HG03558 (cell line): ENCODE results near the gene GPC6.

Experiments used
- ATAC-seq: cut with Tn5 transposase; IDR thresholded peaks from one replicate; pipeline ENCODE4 v1.9.1; 2021; ENCODE audit warnings: moderate number of reproducible peaks; ENCODE audit not compliant: unreplicated experiment; ENCODE audit errors: extremely low read depth

GPC6 gene

DNA sequence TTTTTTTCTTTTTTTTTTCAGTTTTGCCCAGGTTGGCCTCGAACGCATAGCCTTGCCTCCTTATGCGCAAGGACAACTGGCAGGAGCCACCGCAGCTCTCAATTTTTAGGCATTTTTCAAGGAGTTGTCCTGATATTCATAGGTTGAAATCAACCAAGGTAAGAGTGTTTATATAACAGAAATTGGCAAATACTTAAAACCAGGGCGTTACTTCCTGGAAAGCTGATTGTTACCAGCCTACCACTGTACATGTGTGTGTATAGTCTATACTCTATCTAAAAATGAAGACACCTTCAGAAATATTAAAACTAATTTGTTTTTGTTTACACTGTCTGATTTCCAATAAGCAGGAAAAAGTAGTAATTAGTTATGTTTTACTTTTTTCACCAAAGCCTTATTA, 39.2 kb downstream of the GPC6 start:
- ATAC-seq: no peak

DNA sequence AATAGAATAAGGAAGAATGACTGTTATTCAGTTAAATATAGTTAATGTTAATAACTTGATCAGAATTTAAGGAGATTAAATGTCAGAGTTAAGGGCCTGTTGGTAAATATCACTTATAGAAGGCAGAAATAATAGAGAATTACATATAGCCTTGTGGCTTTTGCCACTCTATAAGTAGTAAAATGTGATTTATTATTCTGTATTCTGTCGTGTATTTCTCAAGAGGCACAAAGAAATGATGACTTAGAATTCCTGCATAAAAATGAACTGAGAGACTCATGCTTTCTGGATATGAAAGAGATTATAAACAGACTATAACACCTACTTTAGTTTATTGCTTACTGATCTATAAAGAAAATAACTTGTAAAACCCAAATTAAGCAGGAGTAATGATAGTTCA, 40.1 kb downstream of the GPC6 start:
- no peak for ATAC-seq

DNA sequence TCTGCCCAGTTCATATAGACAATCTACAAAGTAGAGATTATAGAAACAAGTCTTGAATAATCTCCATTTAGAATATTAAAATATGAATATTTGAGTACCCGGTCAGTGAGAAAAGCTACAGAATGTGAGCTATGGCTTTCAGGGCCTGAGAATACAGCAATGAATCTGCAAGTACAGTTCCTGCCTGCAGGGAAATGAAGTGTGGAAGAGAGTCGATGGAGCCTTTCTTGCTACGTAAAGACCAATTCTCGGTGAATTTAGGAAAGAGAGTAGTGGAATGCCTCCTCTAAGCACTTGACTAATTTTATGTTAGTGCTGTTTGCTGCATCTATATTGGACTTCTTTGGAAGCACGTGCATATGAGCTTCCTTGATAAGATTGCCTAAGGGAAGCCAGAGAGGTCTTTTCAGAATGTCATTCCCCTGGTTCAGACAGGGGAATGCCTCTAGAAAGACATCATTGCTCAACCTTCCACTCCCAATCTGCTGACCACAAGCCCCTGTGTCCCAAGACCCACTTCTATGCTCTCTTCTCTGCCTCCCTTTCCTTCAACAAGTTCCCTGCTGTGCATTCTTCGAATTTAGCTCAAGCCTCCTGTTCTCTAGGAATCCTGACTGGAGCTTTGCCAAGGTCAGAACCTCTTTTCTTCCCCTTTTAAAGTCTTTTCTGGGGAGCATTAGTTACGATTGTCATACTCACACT, 41.9 kb downstream of the GPC6 start:
- no peak for ATAC-seq

DNA sequence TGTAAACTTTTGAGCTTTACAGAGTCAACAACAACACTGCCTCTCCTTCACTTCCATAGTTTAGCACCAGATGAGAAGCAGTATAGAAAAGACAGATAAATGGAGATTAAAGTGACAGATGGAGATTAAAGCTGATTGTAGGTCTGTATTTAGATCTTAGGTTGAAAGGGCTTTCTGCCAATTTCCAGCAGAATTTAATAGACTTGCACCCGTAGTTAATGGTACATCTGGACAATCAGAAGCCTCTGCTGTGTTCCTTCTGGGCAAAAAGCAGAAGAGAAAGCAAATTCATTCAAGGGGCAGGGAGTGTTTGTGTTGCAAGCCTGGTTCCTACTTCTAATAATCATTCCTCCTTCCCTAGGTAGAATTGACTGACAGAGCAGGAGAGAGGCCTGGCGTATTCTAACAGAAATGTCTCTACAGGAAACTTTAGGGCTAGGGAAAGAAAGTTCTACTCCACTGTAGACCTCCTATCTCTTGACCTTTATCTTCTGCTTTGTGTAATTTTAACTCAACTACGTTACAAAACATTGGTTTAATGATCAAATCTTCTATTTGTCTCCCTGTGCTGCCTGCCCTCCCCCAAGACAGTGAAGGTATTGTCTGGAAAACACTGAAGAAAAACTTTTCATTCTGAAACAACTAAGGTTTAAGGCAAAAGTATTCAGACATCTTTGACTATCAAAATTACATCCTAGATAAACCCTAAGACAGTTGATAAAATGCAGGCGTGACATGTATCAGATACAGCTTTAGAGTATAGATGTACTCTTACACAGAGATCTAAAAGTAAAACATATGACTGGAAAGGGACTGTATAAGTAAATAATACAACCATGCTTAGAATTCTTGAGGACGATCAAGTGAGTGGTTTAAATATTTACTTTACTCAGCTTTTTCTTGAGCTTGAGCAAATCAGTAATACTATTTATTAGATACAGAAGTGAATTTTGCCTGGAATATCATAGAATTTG, 44.4 kb downstream of the GPC6 start:
- ATAC-seq: no peak

DNA sequence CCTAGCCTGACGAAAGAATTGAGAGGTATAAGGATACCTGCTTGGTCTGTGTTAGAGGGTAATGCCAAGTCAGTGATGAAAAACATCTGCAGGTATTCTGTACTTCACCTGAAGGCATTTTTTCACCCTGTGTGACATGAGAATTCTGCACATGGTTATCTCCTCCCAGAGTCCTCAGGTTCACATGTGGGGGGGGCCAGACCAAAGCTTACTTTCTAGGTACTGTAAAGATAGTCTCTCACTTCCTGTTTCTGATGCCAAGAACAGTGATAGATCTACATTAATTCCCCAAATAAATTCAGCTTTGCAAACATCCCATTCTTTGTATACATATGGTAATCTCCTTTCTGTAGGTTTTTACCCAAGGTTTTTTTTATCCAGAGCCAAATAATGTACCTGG, 53.4 kb downstream of the GPC6 start:
- no peak for ATAC-seq

DNA sequence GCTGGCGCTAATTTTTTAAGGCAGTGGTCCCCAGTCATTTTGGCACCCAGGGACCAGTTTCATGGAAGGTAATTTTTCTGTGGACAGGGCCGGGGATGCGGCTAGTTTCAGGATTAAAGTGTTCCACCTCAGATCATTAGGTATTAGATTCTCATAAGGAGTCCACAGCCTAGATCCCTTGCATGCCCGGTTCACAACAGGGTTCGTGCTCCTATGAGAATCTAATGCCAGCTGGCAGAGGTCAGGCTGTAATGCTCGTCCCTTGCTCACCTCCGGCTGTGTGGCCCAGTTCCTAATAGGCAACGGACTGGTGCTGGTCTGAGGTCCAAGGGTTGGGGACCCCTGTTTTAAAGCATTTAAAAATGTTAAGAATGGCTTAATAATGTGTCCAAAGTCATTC, 54.1 kb downstream of the GPC6 start:
- ATAC-seq: no peak

DNA sequence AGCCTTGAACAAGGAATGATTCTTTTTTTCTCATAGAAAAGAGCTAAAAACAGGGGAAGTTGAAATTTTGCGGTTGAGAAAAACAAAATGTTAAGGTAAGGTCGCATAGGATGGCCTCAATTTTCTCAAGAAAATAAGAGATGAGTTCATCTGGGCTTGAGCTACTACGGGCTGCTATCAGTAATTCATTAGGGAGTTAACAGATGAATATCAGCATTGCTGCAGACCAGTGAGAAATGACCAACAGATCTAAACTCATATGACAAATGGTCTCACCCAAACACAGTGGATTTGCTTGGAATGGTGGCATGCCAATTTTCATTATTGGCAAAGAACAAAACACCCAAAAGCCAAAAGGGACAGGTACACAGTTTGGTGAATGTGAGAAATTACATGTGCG, 56.6 kb downstream of the GPC6 start:
- ATAC-seq: no peak

DNA sequence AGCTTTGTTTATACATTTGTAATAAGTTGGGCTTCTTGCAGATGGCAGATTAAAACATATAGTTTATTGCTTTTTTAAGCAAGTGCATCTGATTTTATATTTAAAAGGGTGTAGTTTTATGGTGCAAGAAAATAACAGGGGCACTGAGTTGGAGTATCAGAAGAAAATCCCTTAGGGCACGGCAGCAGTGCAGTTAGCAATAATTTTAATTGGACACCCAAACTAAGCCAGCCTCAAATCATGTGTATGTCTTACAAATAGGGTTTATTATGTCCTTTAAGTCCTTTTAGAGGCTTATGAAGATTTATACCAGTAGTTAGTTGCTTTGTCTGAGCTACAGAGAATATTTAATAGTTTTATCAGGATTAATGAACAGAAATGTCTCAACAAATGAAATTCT, 57.5 kb downstream of the GPC6 start:
- ATAC-seq: no peak

DNA sequence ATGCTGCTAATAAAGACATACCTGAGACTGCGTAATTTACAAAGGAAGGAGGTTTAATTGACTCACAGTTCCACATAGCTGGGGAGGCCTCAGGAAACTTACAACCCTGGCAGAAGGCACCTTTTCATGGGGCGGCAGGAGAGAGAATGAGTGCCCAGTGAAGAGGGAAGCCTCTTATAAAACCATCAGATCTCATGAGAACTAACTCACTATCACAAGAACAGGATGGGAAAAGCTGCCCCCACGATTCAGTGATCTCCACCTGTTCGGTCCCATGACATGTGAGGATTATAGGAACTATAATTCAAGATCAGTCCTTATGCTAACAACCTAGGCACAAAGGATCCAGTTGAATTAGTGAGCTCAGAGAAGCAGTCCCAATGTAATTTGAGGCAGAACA, 59.4 kb downstream of the GPC6 start:
- no peak for ATAC-seq

DNA sequence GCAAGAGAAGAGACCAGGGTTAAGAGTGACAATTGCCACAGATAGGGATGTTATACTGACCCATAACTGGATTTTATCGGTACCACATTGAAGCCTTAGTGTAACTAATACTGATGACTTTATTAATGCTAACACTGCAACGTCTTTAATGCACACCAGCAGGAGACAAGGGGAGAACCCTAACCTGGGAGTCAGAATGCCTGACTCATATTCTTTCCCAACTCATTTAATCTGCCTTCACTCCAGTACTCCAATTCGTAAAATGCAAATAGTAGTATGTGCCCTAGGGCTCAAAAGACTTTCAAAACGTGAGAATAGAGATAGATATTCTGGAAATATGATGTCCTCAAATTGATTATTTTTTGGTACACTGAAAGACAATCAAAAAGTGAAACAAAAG, 62.4 kb downstream of the GPC6 start:
- ATAC-seq: no peak

DNA sequence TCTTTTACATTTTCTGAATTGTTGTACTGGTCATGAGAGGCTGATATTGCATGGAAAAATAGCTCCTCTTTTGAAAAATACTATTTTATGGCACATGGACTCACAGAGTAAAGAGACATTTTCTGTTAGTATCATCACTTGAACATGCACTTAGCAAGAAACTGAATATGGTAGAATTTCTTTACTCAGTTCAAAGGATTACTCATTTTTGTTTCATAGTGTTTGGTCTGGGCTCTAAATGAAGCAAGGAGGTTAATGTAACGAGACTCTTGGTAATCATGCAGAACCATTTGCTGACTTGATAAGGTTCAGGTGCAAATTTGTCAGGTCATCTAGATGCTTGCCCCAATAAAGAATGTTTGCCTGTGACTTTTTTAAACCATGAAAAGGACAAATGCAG, 63.2 kb downstream of the GPC6 start:
- no peak for ATAC-seq

DNA sequence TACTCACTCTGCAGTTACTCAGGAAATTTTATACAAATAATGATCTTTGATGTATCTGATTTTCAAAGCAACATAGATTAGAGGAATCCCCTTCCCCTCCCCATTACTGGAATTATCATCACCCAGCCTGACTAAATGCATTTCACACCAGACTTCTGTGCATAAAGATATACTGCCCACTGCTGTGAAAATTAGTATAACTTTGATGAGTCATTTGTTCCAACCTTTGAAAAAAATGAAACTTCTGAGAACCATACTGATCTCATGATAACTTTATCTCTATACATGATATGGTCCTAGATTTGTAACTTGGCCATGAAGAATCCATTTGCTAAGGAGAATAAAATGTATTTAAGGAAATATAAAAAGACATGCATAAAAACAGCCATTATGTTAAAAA, 63.9 kb downstream of the GPC6 start:
- no peak for ATAC-seq

DNA sequence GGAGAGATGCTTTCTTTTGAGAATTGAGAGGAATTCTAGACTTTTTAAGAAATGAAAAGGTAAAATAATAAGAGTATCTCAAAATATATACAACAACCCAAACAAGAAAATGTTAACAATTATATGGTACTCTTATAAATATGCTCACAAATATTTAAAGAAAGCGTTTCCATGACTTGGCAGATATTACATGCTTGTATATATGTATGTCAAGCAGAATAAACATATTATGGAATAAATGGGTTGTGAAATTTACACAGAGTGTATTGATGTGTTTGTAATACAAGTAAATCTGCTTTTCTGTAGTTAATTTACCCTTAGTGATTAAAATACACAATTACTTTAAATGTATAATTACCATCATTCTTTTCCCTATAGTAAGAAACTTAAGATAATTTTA, 65.8 kb downstream of the GPC6 start:
- no peak for ATAC-seq

DNA sequence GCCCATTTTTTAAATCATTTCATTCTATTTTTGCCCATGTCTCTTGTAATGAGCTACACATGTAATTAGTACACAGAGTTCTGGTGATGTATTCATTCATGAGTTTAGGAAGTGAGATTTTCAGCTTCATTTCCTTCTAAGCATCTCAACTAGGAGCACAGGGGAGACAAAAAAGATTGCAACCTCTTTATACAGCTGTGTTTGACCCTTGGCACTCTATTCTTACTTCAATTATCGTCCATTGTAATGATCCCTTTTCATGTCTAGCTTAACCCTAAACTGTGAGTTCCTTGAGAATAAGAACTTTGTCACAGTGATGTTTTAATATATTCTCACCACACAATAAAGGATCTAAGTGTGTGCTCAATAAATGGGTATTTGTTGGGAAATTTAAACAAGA, 67.1 kb downstream of the GPC6 start:
- ATAC-seq: no peak

DNA sequence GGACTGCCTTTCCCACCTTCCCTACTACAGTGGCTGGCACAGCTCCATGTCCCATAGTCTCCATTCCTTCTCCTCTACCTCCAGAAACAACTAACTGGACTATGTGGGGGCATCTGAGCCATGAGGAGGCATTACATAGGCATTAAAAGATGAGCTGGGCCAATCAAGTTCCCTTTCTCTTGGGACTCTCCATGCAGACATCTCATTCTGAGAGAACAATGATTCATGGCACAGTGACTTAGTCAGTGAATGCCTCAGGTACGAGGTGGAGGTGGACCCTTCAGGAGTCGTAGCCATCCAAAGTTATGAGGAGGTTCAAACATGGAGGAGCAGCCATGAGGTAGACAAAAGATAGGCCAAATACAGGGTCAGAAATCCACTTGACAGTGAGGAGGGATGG, 70.0 kb downstream of the GPC6 start:
- ATAC-seq: no peak

DNA sequence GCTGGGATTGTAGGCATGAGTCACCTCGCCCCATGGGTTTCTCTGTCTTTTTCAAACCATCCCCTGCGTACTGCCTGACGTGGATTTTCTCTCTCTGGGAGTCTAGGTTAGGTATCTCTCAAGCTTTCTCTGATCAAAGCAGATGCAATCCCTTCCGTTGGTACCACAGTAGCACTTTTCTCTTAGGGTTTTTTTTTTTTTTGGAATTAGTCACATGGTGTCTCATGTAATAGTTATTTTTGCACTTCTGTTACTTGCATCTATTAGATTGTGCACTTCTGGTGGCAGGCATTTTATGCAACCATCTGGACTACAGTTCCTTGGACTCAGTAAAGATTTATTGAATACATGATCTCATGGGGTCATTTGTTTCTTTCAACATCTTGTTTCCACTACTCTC, 72.1 kb downstream of the GPC6 start:
- ATAC-seq: no peak

DNA sequence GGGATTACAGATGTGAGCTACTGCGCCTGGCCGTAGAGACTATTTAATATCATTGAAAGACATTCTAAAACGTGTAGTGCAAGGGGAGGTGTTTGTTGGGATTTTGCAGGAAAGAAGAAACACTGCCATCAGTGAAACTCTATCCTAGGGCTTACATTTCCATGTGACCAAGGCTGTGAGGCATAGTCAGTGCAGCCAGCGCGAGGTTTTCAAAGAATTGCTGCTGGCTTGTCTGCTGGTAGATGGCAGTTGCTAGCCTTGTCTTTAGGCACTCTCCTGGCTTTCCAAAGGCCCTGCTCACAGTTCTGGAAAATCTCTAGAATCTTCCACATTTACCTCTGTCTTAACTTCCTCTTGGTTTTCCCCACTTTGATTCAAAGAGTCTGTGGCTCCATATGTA, 77.5 kb downstream of the GPC6 start:
- ATAC-seq: no peak

DNA sequence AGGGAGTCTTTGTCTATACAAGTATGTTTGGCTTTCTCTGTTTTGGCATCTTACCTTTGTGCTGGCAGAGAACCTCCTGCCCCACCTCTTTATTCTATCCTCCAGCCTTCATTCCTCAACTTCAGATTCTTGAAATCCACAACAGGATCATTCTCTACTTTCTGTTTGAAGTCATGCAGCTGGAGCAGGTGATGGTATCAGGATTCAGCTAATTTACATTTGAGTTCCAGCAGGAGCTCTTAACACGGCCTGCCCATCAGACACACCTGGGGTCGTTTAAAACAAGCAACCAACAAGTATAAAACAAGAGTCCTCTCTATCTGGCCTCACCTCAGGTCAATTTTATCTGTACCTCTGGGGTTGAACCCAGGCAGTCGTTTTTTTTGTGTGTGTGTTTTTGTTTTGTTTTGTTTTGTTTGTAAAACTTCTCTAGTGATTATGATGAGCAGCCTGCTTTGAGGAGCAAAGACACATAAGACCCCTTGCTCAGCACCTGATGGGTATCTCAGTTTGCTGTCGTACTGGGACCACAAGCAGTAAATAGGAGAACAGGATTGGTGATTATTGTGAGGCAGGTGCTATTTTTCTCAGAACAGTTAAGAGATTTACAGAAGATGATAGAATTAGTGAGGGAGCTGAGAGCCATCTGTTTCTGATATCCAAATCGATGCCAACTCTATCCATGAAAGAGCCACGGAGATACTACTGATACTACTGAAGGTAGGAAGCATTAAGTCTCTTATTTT, 78.4 kb downstream of the GPC6 start:
- ATAC-seq: no peak

DNA sequence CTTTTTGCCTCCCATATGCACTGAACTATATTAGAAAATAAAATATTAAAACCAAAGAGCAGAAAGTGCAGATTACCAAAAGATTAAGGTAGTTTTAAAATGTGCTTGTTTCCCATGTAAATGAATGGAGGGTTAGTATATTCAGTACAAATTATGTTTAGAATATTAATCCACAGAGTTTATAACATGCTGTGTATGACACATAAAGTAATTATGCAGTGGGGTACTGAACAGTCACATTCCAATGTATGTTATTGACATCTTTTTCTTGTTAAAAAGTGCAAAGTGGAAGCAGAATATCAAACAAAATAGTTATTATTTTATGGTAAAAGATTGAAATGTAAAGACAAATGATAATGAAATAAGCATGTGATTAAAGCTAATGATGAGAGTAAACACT, 79.3 kb downstream of the GPC6 start:
- no peak for ATAC-seq

DNA sequence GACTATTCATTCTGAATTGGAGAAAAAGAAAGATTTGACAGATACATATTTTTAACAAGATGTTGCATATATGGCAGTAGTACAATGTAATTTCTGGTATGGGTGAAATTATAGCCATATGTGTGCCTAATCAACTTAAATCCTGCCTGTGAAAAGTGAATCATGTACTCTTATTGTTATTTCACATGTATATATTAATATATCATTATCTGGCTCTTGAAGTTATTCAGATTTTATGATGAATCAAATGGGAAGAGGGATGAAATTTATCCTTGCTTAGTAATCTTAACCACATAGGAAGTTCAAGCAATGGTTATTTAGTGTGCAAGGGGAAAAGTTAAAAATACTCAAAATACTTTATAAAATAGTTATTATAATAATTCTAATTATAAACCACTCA, 80.5 kb downstream of the GPC6 start:
- ATAC-seq: no peak

DNA sequence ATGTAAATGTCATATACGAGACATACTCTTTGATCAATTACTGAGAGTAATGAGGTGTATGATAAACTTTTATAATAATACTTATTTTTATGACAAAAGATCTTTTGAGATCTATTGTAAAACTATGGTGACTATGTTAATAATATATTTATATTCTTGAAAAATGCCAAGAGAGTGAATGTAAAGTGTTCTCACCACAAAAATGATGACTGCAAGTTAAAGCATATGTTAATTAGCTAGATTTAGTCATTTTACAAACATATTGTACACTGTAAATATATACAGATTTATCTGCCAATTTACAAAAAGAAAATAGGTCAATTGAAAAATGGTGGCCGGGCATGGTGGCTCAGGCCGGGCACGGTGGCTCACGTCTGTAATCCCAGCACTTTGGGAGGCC, 81.0 kb downstream of the GPC6 start:
- no peak for ATAC-seq
